ENCODE measurements around the gene LHX3. TPM values are rescaled to one million over a fixed set of nuclear protein-coding genes. Genes with fewer than 3 reads are reported as not detected.

LHX3 gene
- total and polyA plus RNA-seq, 10 donors: not detected

DNA sequence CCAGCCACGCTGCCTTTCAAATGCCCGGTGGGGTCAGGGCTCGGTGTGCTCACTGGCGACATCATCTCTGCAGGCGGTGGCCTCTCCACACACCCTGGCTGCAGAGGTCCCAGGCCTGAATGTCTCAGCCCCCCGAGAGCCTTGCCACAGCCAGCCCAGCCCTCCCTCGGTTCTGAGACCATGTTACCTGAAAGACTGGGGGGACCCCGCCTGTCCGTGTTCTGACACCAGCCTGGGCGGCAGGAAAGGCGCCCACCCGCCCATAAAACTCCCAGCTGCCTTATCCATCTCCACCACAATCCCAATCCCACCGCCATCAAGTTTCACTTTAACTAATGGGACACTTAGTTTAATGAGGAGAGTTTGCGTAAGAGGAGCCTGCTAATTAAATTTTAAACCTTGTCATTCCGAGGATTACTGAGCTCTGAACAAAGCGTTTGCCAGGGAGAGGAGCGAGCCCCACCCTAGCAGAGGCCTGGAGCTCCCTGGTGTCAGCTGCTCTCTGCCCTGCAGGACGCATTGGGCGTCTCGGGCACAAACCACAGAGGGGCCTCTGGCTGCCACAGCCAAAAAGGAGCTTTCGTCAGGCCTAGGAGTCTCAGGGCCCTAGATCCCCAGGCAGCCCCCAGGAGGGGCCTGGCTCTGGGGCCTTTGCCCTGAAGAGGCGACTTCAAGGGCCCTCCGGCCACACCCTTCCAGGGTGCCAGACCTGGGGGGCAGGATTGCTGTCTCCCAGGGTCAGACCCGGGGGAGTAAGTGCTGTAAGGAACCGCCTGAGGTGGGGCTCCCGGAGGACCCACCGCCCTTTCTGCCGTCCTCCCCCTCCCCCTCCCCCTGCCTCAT lies 15.3 kb downstream of the LHX3 start:
- Histone ChIP-seq H3K4me3 (no peak overlapping the region), H3K27ac (no peak overlapping the region), H3K9me3 (no peaks in the 10 kb centered on the region), H3K27me3 (replicated peaks in 1 of 7) (peaks cover 6 to 100% (median 89%) of the 10 kb centered on the region in 7 donors), H3K4me1 (peaks cover 0 to 30% (median 14%) of the 10 kb centered on the region in 6 donors), H3K36me3 (no peaks in the 10 kb centered on the region)
- no peak for DNase-seq
- intact Hi-C loops (cut with DNase I; ENCODE audit: low total_unique reads): no loop called here
- TF ChIP-seq, protein P1, sequence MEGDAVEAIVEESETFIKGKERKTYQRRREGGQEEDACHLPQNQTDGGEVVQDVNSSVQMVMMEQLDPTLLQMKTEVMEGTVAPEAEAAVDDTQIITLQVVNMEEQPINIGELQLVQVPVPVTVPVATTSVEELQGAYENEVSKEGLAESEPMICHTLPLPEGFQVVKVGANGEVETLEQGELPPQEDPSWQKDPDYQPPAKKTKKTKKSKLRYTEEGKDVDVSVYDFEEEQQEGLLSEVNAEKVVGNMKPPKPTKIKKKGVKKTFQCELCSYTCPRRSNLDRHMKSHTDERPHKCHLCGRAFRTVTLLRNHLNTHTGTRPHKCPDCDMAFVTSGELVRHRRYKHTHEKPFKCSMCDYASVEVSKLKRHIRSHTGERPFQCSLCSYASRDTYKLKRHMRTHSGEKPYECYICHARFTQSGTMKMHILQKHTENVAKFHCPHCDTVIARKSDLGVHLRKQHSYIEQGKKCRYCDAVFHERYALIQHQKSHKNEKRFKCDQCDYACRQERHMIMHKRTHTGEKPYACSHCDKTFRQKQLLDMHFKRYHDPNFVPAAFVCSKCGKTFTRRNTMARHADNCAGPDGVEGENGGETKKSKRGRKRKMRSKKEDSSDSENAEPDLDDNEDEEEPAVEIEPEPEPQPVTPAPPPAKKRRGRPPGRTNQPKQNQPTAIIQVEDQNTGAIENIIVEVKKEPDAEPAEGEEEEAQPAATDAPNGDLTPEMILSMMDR (IDR thresholded peaks at IDR 0.05 in 8 of 11, conservative IDR thresholded peaks at IDR 0.05 in 3 of 11): no peak
- TF ChIP-seq POLR2A (IDR thresholded peaks at IDR 0.05) (no peak), POLR2AphosphoS5 (IDR thresholded peaks at IDR 0.05) (no peak)
- WGBS, 5 donors: 42 to 53% (median 46%) methylated on average over 19 to 28 of the region's 28 CpGs

DNA sequence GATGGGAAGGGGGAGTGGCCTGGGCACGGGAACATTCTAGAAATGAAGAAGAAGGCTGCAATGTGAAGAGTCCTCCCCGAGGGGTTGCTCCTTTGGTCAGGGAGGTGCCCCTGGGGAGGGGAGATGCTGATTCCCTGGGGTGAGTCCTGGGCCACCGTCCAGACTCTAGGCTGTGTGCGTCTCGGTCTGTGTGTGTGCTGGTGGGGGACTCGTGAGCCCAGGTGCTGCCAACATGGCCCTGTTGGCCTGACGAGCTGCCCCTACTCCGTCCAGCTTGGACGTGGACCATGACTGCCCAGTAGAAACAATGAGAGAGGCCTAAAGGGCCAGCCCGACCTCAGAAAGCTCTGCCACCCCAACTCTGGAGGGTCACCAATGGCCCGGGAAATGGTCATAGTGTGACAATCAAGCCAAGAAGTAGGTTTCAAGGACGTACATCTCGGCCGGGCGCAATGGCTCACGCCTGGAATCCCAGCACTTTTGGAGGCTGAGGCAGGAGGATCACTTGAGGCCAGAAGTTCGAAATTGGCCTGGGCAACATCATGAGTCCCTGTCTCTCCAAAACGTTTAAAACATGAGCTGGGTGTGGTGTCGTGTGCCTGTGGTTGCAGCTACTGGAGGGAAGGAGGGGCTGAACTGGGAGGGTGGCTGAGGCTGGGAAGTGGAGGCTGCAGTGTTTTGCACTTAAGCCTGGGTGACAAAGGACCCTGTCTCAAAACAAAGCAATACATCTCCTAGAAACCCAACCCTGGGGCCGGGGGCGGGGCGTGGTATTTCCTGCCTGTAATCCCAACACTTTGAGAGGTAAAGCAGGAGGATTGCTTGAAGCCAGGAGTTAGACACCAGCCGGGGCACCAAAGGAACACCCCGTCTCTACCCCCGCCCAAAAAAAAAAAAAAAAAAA lies 17.0 kb downstream of the LHX3 start:
- no peaks in the 10 kb centered on the region for H3K36me3 ChIP-seq
- peaks cover 0 to 16% (median 5%) of the 10 kb centered on the region in 6 donors for H3K4me1 ChIP-seq
- H3K4me3 ChIP-seq: no peak overlapping the region
- 69 to 77% (median 70%) methylated on average over 24 to 25 of the region's 25 CpGs for WGBS, 5 donors
- no peaks in the 10 kb centered on the region for H3K9me3 ChIP-seq
- TF ChIP-seq, protein P1 (IDR thresholded peaks at IDR 0.05 in 8 of 11, conservative IDR thresholded peaks at IDR 0.05 in 3 of 11): no peak
- TF ChIP-seq POLR2AphosphoS5 (IDR thresholded peaks at IDR 0.05): no peak
- no peak for TF ChIP-seq POLR2A (IDR thresholded peaks at IDR 0.05)
- no peak for DNase-seq
- no peak overlapping the region for H3K27ac ChIP-seq
- H3K27me3 ChIP-seq (replicated peaks in 1 of 7): peaks cover 3 to 94% (median 73%) of the 10 kb centered on the region in 7 donors
- intact Hi-C loops (cut with DNase I; ENCODE audit: low total_unique reads): no loop called here

GRCh38 chr9:136187197-136187596 lies 17.7 kb downstream of the LHX3 start:
- Histone ChIP-seq H3K27ac (no peak overlapping the region), H3K4me1 (peaks cover 0 to 8% (median under 1%) of the 10 kb centered on the region in 6 donors), H3K9me3 (no peaks in the 10 kb centered on the region), H3K27me3 (replicated peaks in 1 of 7) (peaks cover 0 to 90% (median 65%) of the 10 kb centered on the region in 7 donors), H3K4me3 (no peak overlapping the region), H3K36me3 (no peaks in the 10 kb centered on the region)
- TF ChIP-seq POLR2A (IDR thresholded peaks at IDR 0.05) (no peak), POLR2AphosphoS5 (IDR thresholded peaks at IDR 0.05) (no peak)
- TF ChIP-seq, protein P1 (IDR thresholded peaks at IDR 0.05 in 8 of 11, conservative IDR thresholded peaks at IDR 0.05 in 3 of 11): no peak
- intact Hi-C loops (cut with DNase I; ENCODE audit: low total_unique reads): no loop called here
- DNase-seq: no peak
- 88 to 93% (median 91%) methylated on average over 18 of the region's 18 CpGs for WGBS, 5 donors
